ENCODE data around the gene DIS3L2.
"Not testable (repeated sequence)": the region's sequence is repeated elsewhere in the genome, so short reads cannot be mapped to it uniquely, and the experiment has no call there.

The DIS3L2 gene

DNA sequence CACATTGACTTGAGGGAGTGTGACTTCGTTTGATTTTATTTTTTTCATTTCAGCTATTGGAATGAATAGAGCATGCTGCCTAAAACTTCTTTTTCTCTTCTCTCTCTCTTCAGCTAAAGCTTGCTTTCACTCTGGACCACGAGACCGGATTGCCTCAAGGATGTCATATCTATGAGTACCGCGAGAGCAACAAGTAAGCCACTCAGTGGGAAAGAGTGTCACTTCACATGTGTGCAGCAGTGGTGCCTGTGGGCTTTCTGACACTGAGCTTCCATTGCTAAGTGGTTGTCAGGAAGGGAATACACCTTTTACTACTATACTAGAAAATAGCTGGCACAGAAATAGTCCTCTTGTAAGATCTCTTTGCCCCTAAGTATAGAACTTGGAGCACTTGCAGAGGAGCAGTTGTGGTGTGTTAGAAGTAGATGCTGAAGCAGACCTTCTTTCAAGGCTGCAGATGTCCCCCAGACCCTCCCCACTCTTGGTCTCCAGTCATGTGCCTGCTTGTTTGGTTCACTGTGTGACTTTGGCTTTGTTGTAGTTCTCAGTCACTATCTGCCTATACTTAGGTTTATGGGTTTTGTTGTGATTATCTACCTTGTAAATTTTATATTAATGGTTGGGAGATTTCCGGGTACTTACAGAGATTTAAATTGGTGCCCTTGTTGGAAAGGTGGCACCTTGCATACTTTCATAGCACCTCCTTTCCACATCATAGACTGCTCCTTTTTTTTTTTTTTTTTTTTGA is 338.6 kb downstream of the DIS3L2 start:
- DNase-seq (ENCODE audit: low spot score): no peak

DNA sequence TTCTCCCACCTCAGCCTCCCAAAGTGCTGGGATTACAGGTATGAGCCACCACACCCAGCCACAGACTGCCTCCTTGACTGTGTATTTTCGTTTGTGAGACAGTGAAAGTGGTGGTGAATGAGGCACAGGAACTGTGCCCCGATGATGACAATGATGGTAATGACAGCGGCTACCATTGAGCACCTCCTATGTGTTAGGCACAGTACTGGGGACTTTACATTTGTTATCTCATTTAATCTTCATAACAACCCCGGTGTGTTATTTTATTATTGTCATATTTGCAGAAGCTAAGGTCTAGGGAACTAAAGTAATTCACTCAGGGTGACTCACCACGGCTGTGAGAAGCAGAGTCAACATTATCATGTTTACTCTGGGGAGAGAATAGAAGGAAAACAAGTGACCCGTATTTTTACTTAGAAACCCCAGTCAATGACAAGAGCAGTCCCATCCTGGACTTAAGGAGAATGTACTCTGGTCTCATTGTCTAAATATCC is 339.4 kb downstream of the DIS3L2 start:
- DNase-seq (ENCODE audit: low spot score): no peak

DNA sequence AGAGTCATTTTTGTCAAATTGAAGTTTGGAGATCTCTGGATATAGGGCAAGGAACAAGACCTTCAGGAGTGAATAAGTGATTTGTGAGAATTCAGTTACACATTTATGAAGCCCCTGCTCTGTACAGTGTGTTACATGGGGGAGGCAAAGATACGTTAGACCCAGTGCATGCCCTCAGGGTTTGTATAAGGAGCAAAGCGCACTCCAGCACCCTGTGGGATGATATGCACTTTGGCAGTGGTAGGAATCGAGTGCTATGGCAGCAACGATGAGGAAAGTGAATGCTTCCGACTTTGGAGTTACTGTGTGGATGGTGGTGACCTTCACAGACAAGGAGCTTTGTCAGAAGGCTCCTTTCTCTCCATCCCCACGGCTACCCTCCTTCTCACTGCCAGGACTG is 342.7 kb downstream of the DIS3L2 start:
- no peak for DNase-seq (ENCODE audit: low spot score)

DNA sequence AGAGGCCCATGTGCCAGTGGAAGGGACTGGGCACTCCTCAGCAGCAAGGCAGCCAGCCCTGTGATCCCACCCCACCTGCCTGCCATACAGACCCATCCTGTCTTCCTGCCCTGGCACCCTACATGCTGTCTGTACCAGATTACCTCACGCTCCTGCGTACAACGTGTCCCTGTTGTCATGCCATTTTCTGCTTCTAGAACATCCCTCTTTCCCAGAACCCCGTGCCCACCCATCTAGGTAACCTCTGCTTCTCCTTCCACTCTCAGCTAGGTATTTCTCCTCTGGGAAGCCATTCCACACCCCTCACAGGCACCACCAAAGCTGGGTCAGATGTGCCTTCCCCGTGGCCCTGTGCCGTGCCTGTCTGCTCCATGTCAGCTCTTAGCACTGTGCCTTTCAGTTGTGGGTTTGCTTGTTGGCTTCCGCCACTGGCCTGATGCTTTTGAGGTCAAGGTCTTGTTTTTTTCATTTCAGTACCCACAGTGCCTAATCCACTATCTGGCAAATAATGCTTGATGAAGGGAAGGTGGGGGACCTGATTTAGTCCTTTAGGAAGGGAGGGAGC is 345.3 kb downstream of the DIS3L2 start:
- DNase-seq (ENCODE audit: low spot score): no peak

DNA sequence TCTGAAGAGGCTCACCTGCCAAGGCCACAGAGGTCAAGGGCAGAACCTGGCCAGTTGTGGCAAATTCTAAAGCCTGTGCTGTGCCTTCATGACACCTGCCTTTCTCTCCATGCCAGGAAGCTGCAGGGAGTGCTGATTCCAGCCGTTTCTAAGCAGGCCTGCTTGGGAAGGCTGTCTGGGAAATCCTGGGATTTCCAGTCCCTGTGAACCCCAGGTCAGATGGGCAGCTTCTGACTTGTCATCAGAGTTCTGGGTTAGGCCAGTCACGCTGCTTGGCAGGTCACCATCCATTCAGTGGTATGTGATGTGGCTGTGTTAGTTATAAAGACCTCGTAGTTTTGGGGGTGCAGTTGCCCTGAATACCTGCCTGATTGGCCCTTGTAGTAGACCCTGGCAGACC is 346.3 kb downstream of the DIS3L2 start:
- no peak for DNase-seq (ENCODE audit: low spot score)

DNA sequence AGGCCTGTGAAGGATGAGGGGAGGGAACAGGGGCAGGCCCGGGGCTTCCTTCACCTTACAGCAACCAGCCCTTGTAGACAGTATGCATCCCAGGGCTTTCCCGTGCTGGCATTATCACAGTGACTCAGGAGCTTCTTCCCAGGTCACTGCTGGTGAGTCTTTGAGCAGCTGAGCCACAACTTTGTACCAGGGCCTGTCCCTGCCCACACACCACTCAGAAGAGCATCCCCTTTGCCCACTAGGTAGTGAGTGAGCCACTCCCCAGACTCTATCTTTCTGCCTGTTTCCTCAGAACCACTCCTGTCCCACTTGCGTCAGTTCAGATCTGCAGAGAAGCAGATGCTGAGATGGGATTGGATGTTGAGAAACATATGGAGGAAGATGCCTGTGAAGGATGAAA is 347.5 kb downstream of the DIS3L2 start:
- no peak for DNase-seq (ENCODE audit: low spot score)

DNA sequence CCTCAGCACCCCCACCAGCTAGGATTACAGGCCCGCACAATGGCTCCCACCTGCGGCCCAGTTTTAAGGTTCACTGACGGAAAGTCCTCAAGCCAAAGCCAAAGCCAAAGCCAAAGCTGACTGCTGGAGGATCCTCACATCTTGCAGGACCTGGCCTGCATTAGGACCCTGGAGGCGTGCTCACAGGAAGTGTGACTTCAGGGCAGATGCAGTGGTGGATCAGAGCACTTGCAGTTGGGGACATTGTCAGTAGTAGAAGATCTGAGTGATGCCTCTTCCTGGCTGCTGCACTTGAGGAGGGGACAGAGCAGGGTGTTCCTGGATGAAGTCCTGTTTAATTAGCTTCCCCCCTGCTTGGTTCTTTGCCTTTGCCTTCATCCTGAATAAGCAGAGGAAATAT is 348.1 kb downstream of the DIS3L2 start:
- no peak for DNase-seq (ENCODE audit: low spot score)

DNA sequence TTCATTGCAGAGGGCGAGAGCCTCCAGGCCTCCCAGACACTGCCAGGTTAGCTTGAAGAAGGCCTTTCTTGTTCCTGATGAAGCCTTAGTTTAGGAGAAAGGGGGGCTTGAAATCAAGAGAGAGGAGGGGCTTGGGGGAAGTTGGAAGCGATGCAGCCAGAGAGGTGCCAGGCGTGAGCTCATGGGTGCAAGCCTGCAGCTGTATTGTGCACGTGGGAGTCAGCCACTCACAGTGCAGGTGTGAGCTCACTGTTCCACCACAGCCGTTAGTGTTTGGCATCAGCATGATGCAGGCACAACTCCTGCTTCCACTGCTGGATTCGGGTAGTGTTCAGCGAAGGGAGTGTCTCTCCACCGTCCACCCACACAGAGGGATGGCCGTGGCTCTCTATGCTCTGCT is 348.6 kb downstream of the DIS3L2 start:
- no peak for DNase-seq (ENCODE audit: low spot score)

DNA sequence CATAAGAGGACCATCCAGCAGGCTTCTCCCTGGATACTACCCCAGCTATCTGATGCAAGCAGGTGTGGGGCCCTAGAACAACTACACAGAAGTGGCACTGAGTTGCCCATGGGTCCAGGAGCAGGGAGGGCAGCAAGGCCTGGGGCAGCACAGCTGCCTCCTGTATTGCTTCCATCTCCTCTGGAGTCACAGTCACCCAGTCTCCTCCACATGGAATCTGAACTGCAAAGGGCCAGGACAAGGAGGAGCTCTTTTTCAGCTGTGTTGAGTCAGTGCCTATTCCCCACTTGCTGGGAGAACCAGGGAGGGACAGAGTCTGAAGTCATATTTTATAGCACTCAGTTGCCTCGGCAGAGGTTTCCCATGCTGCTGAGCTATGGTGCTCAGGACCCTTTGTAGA is 349.2 kb downstream of the DIS3L2 start:
- no peak for DNase-seq (ENCODE audit: low spot score)

DNA sequence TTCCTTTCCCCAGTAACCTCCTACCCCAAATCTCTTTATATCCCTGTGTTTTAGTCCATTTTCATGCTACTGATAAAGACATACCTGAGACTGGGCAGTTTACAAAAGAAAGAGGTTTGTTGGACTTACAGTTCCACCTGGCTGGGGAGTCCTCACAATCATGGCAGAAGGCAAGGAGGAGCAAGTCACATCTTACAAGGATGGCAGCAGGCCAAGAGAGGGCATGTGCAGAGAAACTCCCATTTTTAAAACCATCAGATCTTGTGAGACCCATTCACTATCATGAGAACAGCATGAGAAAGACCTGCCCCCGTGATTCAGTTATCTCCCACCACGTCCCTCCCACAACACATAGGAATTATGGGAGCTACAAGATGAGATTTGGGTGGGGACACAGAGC is 352.1 kb downstream of the DIS3L2 start:
- not testable (repeated sequence) for DNase-seq (ENCODE audit: low spot score)

DNA sequence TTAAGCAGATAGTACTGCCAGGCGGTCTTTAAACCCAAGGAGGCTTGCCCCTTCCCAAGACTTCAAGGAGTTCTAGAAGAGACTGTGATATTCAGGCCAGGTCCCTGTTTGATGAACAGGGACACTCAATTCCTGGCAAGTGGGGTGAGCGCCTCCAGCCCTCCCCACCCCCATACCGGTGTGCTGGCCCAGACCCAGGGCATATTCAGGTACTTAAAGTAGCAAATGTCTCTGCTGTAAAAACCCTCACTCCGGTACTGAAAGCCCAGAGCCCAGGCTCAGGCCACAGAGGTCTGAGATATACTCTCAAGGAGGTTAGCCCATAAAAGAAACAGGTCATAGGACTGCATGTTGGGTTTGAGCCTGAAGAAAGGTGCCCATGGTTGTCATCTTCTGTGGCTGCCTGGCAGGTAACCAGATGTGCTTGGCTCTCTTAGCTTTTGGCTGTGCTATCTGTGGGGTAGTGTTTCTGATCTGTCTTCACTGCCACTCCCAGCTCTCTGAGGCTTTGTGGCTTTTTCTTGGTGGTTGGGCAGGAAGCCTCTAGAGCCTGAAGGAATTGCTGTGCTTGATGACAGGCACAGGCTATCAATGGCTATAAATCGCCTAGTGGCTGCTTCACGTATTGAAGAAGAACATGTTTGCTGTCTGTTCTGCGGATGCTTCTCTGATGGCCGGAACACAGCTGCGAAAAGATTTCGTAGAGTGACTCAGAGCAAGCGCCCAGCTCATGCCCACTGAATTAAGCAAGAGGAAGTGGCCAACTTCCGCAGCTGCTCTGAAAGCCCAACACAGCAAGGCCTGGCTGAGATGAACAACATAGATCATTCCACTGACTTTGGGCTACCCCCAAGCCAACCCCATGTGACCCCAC is 353.8 kb downstream of the DIS3L2 start:
- DNase-seq (ENCODE audit: low spot score): peak; percentile 92

DNA sequence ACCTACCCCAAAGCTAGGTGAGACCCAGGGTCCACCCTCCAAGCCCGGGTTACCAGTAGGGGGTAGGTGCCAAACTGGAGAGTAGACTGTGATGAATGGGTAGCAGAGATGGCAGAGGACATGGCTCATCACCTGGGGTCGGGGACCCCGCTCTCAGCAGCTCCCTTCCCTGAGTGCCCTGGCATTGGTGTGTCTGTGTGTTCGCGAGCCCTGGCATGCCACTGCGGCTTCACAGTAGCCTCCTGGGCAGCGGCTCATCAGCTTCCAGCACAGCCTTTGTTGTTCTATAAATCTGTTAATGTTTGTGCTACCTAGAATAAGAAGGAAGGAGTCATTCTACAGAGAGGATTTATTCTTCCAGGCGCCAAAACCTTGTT is 354.4 kb downstream of the DIS3L2 start:
- no peak for DNase-seq (ENCODE audit: low spot score)

DNA sequence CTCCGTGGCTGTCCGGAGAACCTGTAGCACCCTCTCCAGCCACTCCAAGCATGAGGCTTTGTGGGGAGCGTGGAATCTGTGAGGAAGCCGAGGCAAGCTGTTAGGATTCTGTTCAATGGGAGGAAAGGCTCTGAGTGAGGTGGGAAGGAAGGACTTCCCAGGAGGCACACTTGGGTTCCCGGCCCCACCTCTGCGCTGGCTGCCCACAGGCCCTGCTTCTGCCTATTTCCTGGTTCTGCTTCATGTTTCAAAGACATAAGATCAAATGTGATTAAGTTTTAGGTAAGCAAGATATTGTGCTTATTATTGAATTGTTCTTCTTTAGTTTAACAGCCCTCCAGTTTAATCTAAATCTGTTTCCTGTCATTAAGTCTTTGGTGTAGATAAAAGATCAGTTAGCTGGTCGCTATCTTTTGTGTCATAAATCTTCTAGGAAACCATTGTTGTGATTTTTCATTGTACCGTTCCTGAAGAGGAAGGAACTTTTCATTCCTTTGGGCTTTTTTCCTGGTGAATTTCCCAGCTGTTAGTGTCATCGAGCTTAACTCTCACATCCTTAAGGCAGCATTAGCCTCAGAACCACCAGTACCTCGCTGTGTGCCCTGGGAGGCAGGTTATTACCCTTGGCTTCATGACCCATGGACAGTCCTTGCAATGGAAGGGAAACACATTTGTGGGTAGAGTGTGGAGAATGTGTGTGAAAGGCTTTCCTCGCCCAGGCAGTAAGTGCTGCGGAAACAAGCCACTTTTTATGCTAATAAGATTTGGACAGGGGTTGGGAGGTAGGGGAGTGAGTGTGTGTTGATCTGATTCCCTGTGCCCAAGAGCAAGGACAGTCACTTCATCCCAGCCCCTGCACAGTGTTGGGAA is 355.2 kb downstream of the DIS3L2 start:
- DNase-seq (ENCODE audit: low spot score): no peak

DNA sequence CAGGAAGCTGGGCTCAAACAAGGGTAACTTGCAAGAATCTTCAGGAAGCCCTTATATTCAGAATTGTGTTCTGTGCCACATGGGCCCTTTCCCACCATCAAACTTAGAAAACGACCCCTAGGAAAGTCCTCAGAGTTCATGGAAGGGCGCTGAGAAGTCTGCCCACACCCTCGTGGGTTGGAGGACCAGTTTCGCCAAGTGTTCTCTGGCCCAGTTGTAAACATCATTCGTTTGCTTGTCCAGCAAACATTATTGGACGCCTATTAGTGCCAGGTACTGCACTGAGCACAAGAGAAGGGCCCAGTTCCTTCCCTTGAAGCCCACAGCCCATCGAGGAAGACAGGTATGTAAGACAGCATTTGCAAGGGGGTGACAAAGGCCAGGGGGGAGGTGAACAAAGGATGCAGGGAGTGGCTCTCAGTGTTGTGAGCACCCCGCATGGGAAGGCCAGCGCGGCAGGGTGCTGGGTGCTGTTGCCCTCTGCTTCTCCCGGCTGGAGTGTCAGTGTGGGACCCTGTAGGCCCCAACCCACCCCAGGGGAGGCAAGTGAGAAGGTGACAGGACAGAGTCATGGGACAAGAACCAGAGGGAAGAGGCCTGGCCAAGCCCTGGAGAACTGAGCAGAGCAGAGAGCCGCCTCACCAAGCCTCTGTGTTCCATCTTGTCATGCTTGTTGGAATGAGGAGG is 356.8 kb downstream of the DIS3L2 start:
- DNase-seq (ENCODE audit: low spot score): no peak

DNA sequence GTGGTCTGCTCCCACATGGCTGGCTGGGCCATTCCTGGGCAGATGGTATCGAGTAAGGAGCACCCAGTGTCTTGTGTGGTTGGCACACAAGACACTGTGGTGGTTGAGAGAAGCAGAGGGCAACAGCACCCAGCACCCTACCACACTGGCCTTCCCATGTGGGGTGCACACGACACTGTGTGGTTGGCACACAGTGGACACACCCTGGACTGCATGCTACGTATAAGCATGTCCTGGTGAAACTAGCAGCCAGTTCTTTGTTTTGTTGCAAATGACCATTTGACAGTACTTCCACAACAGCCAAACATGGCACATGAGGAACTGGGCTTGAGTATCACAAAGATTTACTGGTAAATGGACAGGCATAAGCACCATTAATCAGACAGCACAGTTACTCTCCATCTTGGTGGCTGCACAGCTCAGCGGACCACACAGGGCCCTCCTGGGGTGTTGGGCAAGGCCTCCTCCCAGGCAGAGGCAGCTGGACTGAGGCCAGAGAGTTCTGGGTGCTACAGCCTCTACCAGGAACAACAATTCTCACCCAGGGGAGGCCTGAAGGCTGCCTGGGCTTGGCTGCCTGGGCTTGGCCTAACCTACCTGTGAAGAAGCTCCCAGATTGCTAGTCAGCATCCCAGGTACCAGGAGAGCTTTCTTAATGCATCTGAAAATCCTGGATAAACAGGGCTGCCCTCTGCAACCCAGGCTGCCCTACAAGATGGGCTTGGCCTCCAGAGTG is 357.7 kb downstream of the DIS3L2 start:
- no peak for DNase-seq (ENCODE audit: low spot score)

DNA sequence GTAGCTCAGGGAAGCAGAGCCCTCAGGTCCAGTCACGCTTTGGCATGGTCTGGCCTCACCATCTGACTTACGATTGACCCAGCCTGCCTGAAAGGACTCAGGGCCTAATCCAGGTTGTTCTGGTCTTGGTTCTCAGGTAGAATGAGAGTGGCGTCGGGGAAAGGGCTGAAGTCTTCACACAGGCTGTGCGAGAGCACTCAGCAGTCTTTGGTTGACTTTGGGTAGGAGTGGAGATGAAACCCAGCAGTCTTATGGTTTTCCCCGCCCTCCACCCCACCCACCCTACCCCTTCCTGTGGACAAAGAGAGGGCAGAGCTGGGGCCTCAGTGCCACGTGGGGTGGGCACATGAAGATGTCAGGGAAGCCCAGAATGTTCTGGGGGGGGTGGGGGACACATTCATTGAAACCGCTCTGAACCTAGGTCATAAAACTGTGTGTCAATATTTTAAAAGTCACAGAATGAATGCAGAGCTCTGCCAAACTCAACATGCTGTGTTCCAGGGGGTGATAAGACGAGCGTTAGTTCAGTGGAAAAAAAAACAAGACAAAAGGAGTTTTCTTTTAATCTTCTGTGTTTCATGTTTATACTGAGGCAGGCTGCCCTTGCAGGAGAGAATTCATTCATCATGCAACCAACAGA is 358.4 kb downstream of the DIS3L2 start:
- no peak for DNase-seq (ENCODE audit: low spot score)

DNA sequence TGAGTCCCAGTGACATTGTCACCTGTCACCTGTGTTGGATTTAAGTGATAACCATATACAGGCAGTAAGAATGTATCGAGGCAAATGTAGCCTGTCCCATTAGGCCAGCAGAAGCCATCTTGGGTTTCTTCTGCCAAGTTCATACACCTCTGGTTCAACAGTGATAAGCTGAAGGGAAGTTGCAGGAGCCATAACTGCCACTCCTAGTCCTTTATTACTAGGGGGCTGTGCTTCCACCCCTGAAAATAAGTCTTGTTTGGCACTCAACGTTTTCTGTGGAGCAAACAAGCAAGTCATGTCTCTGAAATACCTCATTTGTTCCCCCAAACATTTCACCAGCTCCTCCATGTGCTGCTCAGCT is 358.9 kb downstream of the DIS3L2 start:
- no peak for DNase-seq (ENCODE audit: low spot score)

DNA sequence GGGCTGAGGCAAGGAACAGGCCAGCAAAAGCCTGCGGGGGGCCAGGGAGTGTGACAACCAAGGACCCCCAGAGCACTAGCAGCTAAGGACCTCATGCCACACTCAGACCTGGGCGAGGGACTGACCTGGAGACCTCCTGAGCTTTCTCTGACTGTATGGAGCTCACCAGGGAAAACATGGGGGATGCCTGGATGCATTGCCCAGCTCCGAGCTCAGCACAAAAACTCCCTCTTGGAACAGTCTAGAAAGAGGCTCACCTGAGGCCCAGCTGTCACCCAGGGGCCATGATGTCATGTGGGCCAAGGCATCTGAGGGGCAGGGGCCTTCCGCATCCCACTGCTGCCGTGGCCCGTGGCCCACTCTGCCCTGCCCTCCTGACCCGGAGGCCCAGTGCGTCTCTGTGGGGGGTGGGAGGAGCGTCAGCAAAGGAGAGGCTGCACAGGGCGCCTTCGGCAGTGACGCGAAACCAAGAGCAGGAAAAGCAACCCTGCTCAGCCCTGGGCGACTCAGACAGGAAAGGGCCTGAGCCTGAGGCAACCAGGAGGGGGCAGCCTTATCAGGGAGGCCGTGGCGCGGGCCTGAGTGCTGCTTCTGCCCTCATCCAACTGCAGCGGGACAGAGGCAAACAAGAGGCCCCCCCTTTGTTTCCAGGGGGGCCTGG is 359.8 kb downstream of the DIS3L2 start:
- DNase-seq (ENCODE audit: low spot score): no peak

DNA sequence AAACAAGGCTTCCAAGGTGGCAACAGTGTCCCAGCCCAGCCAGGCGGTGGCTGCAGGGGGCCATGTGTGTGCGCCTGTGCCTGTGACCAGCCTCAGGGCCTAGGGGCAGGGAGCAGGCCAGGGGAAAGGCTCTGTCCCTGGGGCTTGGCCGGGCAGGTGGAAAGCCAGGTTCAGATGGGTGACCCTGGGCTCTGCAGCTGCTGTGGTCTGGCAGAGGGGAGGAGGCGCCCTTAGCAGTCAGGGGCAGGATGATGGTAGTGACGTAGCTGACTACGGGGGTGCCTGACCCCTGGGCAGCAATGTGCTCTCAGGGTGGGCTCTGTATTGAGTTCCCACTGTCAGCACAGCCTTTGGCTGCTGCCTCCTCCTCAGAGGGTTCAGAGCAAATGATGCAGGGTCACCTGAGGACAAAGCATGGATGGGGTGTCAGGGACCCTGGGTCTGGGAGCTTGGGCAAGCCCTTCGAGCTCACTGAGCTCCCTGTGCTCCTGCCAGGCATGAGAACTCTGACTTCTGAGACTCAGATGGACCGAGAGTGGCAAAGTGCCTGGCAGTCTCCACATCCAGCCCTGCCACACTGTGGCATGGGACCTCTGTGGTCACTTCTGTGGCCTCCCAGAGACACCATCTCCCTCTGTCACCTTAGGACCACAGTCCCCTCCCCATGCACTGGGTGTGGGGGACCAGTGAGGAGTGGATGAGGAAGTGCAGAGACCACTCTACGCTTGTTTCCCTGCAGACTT is 360.5 kb downstream of the DIS3L2 start:
- DNase-seq (ENCODE audit: low spot score): no peak

Measured in AG08395 (cell line).